Activated T-cell treated with anti-CD3 and anti-CD28 coated beads for 1 hour (primary cell): ENCODE measurements around the gene CNN2.
A peak's percentile ranks its signal among the peaks of the same experiment; 100 is the strongest.

ENCODE experiments used
- DNase-seq: peaks from one replicate; pipeline ENCODE4 v3.0.0-alpha.2; 2020; ENCODE audit warnings: low read depth

Gene CNN2

GRCh38 chr19:1025960-1026782 is at the start of gene CNN2:
Gene CNN2 (plus strand): TSS chr19:1026608. CDS start chr19:1026662, 54 bp downstream.
- peak; percentile 56 for DNase-seq

GRCh38 chr19:977058-977464 is 49.3 kb upstream of the CNN2 start:
- DNase-seq, result no peak

- no peak for DNase-seq
These were observed 47.1 kb upstream of the CNN2 start for GRCh38 chr19:979318-979741.

GRCh38 chr19:980133-980998 is 46.0 kb upstream of the CNN2 start:
- DNase-seq, result no peak

GRCh38 chr19:982567-983170 is 43.7 kb upstream of the CNN2 start:
- peak; percentile 63 for DNase-seq

GRCh38 chr19:984165-984967 is 42.0 kb upstream of the CNN2 start, which contains the start of gene WDR18:
Gene WDR18 (plus strand): TSS chr19:984345. CDS start chr19:984354, 9 bp downstream.
- peak; percentile 84 for DNase-seq

- DNase-seq, result no peak
These were observed 40.3 kb upstream of the CNN2 start for GRCh38 chr19:986083-986482.

- no peak for DNase-seq
These were observed 38.3 kb upstream of the CNN2 start for GRCh38 chr19:988081-988480.

- no peak for DNase-seq
These were observed 37.9 kb upstream of the CNN2 start for GRCh38 chr19:988510-988909.

- DNase-seq, result no peak
These were observed 36.9 kb upstream of the CNN2 start for GRCh38 chr19:989381-990081.

- no peak for DNase-seq
These were observed 36.3 kb upstream of the CNN2 start for GRCh38 chr19:990119-990571.

- DNase-seq, result no peak
These were observed 35.7 kb upstream of the CNN2 start for GRCh38 chr19:990746-991145.

- peak; percentile 37 for DNase-seq
These were observed 35.1 kb upstream of the CNN2 start for GRCh38 chr19:991174-991931.

GRCh38 chr19:991932-992669 is 34.3 kb upstream of the CNN2 start:
- no peak for DNase-seq

- no peak for DNase-seq
These were observed 33.7 kb upstream of the CNN2 start for GRCh38 chr19:992670-993055.

GRCh38 chr19:993361-993830 is 33.0 kb upstream of the CNN2 start:
- no peak for DNase-seq

- no peak for DNase-seq
These were observed 32.5 kb upstream of the CNN2 start for GRCh38 chr19:993831-994393.

- no peak for DNase-seq
These were observed 31.9 kb upstream of the CNN2 start for GRCh38 chr19:994516-994915.
